NB4 (cell line): ENCODE results near the gene PDCD1.
A peak's percentile ranks its signal among the peaks of the same experiment; 100 is the strongest.
"Not testable (repeated sequence)": the region's sequence is repeated elsewhere in the genome, so short reads cannot be mapped to it uniquely, and the experiment has no call there.

Experiments
- DNase-seq: peaks from one replicate; pipeline ENCODE4 v3.0.0; 2010; ENCODE audit warnings: low read depth
- H3K4me3 ChIP-seq: one replicate; pipeline ENCODE4 v1.5.1; 2011; ENCODE audit warnings: mild to moderate bottlenecking, low read depth, low read length, moderate library complexity
- MAX ChIP-seq: IDR thresholded peaks from 2 replicates; pipeline ENCODE4 v1.6.1; 2011; ENCODE audit warnings: low read depth, low read length
- MYC ChIP-seq: IDR thresholded peaks from 2 replicates; pipeline ENCODE4 v1.6.1; 2011; ENCODE audit warnings: low read depth, low read length
- POLR2A ChIP-seq: IDR thresholded peaks from 2 replicates; pipeline ENCODE4 v1.6.1; 2011; ENCODE audit warnings: mild to moderate bottlenecking; ENCODE audit not compliant: insufficient read length; ENCODE audit errors: extremely low read depth
- TF ChIP-seq, protein P1 (sequence below): IDR thresholded peaks from one replicate; pipeline ENCODE4 v1.5.1; 2012; ENCODE audit warnings: low read depth, low read length

Gene PDCD1

GRCh38 chr2:241804326-241805229 lies 54.1 kb downstream of the PDCD1 start:
- no peak for TF ChIP-seq POLR2A
- TF ChIP-seq, protein P1, sequence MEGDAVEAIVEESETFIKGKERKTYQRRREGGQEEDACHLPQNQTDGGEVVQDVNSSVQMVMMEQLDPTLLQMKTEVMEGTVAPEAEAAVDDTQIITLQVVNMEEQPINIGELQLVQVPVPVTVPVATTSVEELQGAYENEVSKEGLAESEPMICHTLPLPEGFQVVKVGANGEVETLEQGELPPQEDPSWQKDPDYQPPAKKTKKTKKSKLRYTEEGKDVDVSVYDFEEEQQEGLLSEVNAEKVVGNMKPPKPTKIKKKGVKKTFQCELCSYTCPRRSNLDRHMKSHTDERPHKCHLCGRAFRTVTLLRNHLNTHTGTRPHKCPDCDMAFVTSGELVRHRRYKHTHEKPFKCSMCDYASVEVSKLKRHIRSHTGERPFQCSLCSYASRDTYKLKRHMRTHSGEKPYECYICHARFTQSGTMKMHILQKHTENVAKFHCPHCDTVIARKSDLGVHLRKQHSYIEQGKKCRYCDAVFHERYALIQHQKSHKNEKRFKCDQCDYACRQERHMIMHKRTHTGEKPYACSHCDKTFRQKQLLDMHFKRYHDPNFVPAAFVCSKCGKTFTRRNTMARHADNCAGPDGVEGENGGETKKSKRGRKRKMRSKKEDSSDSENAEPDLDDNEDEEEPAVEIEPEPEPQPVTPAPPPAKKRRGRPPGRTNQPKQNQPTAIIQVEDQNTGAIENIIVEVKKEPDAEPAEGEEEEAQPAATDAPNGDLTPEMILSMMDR: peak; percentile 60
- DNase-seq: peak; percentile 95
- H3K4me3 ChIP-seq: no peak overlapping the region

DNA sequence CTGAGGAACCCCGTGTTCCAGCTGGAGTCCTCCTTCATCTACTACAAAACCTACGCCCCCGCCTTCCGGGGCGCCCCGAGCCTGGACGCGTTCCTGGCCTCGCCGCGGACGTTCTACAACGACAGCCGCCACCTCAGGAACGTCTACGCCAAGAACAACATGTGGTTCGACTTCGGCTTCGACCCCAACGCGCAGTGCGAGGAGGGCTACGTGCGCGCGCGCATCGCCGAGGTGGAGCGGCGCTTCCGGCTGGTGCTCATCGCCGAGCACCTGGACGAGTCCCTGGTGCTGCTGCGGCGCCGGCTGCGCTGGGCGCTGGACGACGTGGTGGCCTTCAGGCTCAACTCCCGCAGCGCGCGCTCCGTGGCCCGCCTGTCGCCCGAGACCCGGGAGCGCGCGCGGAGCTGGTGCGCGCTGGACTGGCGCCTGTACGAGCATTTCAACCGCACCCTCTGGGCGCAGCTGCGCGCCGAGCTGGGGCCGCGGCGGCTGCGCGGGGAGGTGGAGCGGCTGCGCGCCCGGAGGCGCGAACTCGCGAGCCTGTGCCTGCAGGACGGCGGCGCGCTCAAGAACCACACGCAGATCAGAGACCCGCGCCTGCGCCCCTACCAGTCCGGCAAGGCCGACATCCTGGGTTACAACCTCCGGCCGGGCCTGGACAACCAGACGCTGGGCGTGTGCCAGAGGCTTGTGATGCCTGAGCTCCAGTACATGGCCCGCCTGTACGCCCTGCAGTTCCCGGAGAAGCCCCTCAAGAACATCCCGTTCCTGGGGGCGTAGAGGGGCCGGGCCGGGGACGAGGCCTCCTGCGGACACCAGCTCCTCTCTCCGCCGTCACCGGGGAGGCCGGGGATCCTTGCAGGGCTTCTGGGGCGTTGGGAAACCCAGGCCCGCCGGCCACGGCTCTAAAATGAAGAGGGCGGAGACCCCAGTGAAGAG lies 55.0 kb downstream of the PDCD1 start:
- DNase-seq: peak; percentile 68
- TF ChIP-seq POLR2A (no peak), MAX (no peak), MYC (no peak)
- TF ChIP-seq, protein P1: no peak
- peak overlapping the region; percentile 47 for H3K4me3 ChIP-seq

DNA sequence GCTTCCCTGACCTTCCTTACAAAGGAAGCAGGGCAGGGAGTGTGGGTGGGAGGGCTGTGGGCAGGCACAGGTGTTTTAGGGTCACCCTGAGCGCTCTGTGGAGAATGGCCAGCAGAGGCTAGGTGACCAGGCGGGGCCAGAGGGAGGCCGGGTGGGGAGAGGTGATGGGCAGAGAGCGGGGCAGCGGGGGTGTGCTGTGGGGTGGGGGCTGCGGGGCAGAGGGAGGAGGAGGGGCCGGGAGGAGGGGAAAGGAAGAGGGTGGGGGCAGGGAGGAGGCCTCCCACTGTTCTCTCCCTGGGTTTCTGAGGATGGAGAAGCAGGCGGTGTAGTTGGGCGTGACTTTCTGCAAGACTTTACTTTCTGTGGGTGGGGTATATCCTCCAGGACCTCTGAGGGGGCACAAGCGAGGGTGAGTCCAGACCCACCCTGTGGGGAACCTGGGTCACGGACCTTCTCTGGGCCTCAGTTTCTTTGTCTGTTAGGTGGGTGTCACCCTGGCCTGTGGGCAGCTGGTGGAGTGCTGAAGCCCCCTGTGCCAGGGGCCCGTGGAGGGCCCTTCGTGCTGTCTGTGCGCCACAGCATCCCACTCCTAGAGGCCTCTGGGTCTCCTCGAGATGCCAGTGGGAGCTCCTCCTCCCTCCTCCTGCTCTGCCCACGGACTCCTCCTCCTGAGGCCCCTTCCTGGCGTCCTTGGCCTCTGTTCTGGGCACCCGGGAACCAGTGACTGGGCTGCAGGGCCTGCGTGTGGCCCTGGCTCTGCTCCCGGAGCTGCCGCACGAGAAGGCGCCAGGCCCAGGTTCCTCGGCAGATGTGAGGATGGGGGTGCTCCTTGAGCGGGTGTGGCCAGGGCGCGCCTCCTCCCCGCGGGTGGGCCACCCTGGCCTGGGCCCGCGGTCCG lies 56.0 kb downstream of the PDCD1 start:
- DNase-seq: peak; percentile 47
- TF ChIP-seq POLR2A: no peak
- TF ChIP-seq MYC: no peak
- TF ChIP-seq MAX: no peak
- TF ChIP-seq, protein P1: no peak

DNA sequence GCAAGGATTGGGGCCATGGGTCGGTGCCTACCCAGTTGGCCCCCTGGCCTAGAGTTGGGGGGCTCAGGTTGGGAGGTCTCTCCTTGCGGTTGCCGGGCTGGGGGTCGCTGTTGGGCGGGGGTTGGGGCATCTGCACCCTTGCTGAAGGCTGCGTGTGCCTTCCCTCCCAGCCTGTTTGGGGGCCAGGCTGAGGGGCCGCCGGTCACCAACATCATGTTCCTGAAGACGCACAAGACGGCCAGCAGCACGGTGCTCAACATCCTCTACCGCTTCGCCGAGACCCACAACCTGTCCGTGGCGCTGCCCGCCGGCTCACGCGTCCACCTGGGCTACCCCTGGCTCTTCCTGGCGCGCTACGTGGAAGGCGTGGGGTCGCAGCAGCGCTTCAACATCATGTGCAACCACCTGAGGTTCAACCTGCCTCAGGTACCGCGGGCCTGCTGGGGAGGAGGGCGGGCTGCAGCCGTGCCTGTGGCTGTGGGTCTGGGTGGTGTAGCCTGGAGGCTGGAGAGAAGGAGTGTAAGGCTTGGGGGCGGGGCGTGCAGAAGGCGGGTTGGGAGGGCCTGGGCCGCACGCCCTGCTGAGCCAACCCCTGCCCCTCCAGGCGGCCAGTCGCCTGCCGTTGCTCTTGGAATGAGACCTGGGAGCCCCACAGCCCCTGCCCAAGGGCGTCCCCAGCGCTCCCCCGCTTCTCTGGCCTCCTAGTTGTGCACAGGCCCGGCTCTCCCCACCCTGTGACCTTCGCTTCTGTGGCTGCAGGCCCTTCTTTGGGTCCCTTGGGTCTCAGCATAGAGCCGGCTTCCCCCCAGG lies 56.9 kb downstream of the PDCD1 start:
- H3K4me3 ChIP-seq: no peak overlapping the region
- TF ChIP-seq MYC (no peak), MAX (no peak), POLR2A (no peak)
- TF ChIP-seq, protein P1: no peak
- DNase-seq: peak; percentile 69

More for the DNA sequence above, 56.0 kb downstream of the PDCD1 start:
- H3K4me3 ChIP-seq: no peak overlapping the region

DNA sequence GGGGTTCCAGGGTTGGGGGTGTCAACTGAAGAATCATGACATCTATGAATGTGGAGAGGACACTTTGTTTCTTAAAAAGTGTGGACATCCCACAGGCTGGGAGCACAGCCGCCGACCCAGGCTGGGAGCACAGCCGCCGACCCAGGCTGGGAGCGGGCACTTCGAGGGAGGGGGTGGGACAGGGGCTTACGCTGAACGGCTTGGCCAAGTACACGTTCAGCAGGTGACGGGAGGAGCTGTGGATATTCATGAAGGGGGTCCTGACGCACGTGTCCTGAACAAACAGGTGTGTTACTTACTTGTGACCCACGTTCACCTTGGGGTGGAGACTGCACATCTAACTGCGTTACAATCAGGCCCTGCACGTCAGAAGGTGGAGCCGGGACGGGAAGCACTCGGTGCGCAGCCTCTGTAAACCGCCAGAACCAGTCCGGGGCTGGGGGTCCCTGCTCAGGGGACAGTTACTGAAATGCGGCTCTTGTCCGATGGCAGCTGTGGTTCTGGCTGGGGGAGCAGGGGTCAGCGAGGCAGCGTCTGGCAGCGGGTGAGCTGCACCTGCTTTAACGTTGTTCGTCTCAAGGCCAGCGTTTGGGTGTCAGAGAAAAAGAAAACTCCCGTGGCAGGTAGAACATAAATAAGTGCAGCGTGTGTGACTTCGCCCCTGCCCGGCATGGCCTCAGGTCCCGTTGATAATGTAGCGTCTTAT lies 58.3 kb downstream of the PDCD1 start:
- DNase-seq, H3K4me3 ChIP-seq: not testable (repeated sequence)
